ENCODE measurements around the gene CDNF.
"Not testable (repeated sequence)": the region's sequence is repeated elsewhere in the genome, so short reads cannot be mapped to it uniquely, and the experiment has no call there.

The CDNF gene

GRCh38 chr10:14837757-14838581 is at the start of gene CDNF, which contains the start of the genes HSPA14 and MSANTD7:
Gene CDNF (minus strand): TSS chr10:14838037. CDS start chr10:14837946, 91 bp downstream.
Gene HSPA14 (plus strand): TSS chr10:14838306. CDS start chr10:14838403, 97 bp downstream.
Gene MSANTD7 (plus strand): TSS chr10:14838306. CDS start chr10:14842285, 3,979 bp downstream.
- peak; percentile 100 for DNase-seq (ENCODE audit: low read depth, low spot score)

- DNase-seq (ENCODE audit: low read depth, low spot score): no peak
Measured at GRCh38 chr10:14884082-14884481, 46.2 kb upstream of the CDNF start.

GRCh38 chr10:14880229-14880628 is 42.4 kb upstream of the CDNF start:
- no peak for DNase-seq (ENCODE audit: low read depth, low spot score)

GRCh38 chr10:14879928-14880193 is 42.0 kb upstream of the CDNF start:
- DNase-seq (ENCODE audit: low read depth, low spot score): no peak

GRCh38 chr10:14879124-14879927 is 41.5 kb upstream of the CDNF start:
- no peak for DNase-seq (ENCODE audit: low read depth, low spot score)

- DNase-seq (ENCODE audit: low read depth, low spot score): peak; percentile 82
Measured at GRCh38 chr10:14878266-14879123, 40.7 kb upstream of the CDNF start, which contains the start of gene SUV39H2. Gene SUV39H2 (plus strand): TSS chr10:14878866. CDS start chr10:14878889, 23 bp downstream.

GRCh38 chr10:14876764-14877163 is 38.9 kb upstream of the CDNF start:
- no peak for DNase-seq (ENCODE audit: low read depth, low spot score)

GRCh38 chr10:14875941-14876340 is 38.1 kb upstream of the CDNF start:
- no peak for DNase-seq (ENCODE audit: low read depth, low spot score)

- no peak for DNase-seq (ENCODE audit: low read depth, low spot score)
Measured at GRCh38 chr10:14873090-14873760, 35.4 kb upstream of the CDNF start.

- DNase-seq (ENCODE audit: low read depth, low spot score): not testable (repeated sequence)
Measured at GRCh38 chr10:14864871-14865270, 27.0 kb upstream of the CDNF start.

GRCh38 chr10:14864466-14864865 is 26.6 kb upstream of the CDNF start:
- not testable (repeated sequence) for DNase-seq (ENCODE audit: low read depth, low spot score)

GRCh38 chr10:14860791-14861190 is 23.0 kb upstream of the CDNF start:
- DNase-seq (ENCODE audit: low read depth, low spot score): no peak

- DNase-seq (ENCODE audit: low read depth, low spot score): no peak
Measured at GRCh38 chr10:14859775-14860174, 21.9 kb upstream of the CDNF start.

- DNase-seq (ENCODE audit: low read depth, low spot score): no peak
Measured at GRCh38 chr10:14859043-14859442, 21.2 kb upstream of the CDNF start.

- DNase-seq (ENCODE audit: low read depth, low spot score): no peak
Measured at GRCh38 chr10:14858338-14858960, 20.6 kb upstream of the CDNF start.

GRCh38 chr10:14855453-14855852 is 17.6 kb upstream of the CDNF start:
- no peak for DNase-seq (ENCODE audit: low read depth, low spot score)

- no peak for DNase-seq (ENCODE audit: low read depth, low spot score)
Measured at GRCh38 chr10:14852236-14852635, 14.4 kb upstream of the CDNF start.

- no peak for DNase-seq (ENCODE audit: low read depth, low spot score)
Measured at GRCh38 chr10:14844948-14845347, 7.1 kb upstream of the CDNF start.

GRCh38 chr10:14843327-14843988 is 5.6 kb upstream of the CDNF start:
- DNase-seq (ENCODE audit: low read depth, low spot score): no peak

- no peak for DNase-seq (ENCODE audit: low read depth, low spot score)
Measured at GRCh38 chr10:14840178-14840577, 2.3 kb upstream of the CDNF start.

Data from activated CD4-positive, CD25-positive, alpha-beta regulatory T cell treated with anti-CD3 and anti-CD28 coated beads, Interleukin-2, amount 50 U/mL, for 16 hours (primary cell).